ENCODE results near the gene WASHC1.
"Not testable (repeated sequence)": the region's sequence is repeated elsewhere in the genome, so short reads cannot be mapped to it uniquely, and the experiment has no call there.

The WASHC1 gene

GRCh38 chr9:29356-29755, at the start of gene WASHC1:
Gene WASHC1, minus strand, starts transcription at chr9:29456. Its CDS starts 4,457 bp downstream, at chr9:24999.
- ATAC-seq (ENCODE audit: insufficient read depth, low read depth); H3K9me3 ChIP-seq (ENCODE audit: insufficient read depth, low read length, severe bottlenecking); H2AFZ ChIP-seq (ENCODE audit: low read depth, low read length); H3K27me3 ChIP-seq (ENCODE audit: insufficient read depth, low read length, poor library complexity); DNase-seq; H3K4me1 ChIP-seq (ENCODE audit: insufficient read depth, low read length); H3K27ac ChIP-seq (ENCODE audit: low read length); H3K36me3 ChIP-seq (ENCODE audit: insufficient read depth, low read length); H3K79me2 ChIP-seq (ENCODE audit: insufficient read depth, low read length); H3K4me2 ChIP-seq (ENCODE audit: insufficient read depth, low read length); H4K20me1 ChIP-seq (ENCODE audit: insufficient read depth, low read length): not testable (repeated sequence)
- Histone ChIP-seq H3K9ac (ENCODE audit: low read depth, low read length) (peak within 1 kb of the TSS; percentile 39; the same call in 1 of the 2 replicates), H3K4me3 (ENCODE audit: low read depth in 1 of 2, low read length in 2 of 2) (peak within 1 kb of the TSS in 1 of 2 experiments; percentile 54; a peak in 2 of 4 replicates)

GRCh38 chr9:78333-78732, 49.1 kb upstream of the WASHC1 start:
- not testable (repeated sequence) for DNase-seq; ATAC-seq (ENCODE audit: insufficient read depth, low read depth); H3K9me3 ChIP-seq (ENCODE audit: insufficient read depth, low read length, severe bottlenecking); H3K9ac ChIP-seq (ENCODE audit: low read depth, low read length); H3K27ac ChIP-seq (ENCODE audit: low read length); H2AFZ ChIP-seq (ENCODE audit: low read depth, low read length); H3K4me1 ChIP-seq (ENCODE audit: insufficient read depth, low read length); H3K27me3 ChIP-seq (ENCODE audit: insufficient read depth, low read length, poor library complexity); H3K79me2 ChIP-seq (ENCODE audit: insufficient read depth, low read length); H3K4me2 ChIP-seq (ENCODE audit: insufficient read depth, low read length); H3K36me3 ChIP-seq (ENCODE audit: insufficient read depth, low read length); H4K20me1 ChIP-seq (ENCODE audit: insufficient read depth, low read length); H3K4me3 ChIP-seq (ENCODE audit: low read depth in 1 of 2, low read length in 2 of 2)

- not testable (repeated sequence) for H3K79me2 ChIP-seq (ENCODE audit: insufficient read depth, low read length); H3K4me2 ChIP-seq (ENCODE audit: insufficient read depth, low read length); H3K27ac ChIP-seq (ENCODE audit: low read length); H3K36me3 ChIP-seq (ENCODE audit: insufficient read depth, low read length); H3K4me3 ChIP-seq (ENCODE audit: low read depth in 1 of 2, low read length in 2 of 2); DNase-seq; H3K9ac ChIP-seq (ENCODE audit: low read depth, low read length); H3K27me3 ChIP-seq (ENCODE audit: insufficient read depth, low read length, poor library complexity); H4K20me1 ChIP-seq (ENCODE audit: insufficient read depth, low read length); H3K9me3 ChIP-seq (ENCODE audit: insufficient read depth, low read length, severe bottlenecking); ATAC-seq (ENCODE audit: insufficient read depth, low read depth); H2AFZ ChIP-seq (ENCODE audit: low read depth, low read length); H3K4me1 ChIP-seq (ENCODE audit: insufficient read depth, low read length)
These were observed 47.1 kb upstream of the WASHC1 start for GRCh38 chr9:76389-76788.

GRCh38 chr9:73900-74525, 44.8 kb upstream of the WASHC1 start:
- not testable (repeated sequence) for H4K20me1 ChIP-seq (ENCODE audit: insufficient read depth, low read length); H2AFZ ChIP-seq (ENCODE audit: low read depth, low read length); H3K4me1 ChIP-seq (ENCODE audit: insufficient read depth, low read length); H3K4me2 ChIP-seq (ENCODE audit: insufficient read depth, low read length); H3K27me3 ChIP-seq (ENCODE audit: insufficient read depth, low read length, poor library complexity); H3K79me2 ChIP-seq (ENCODE audit: insufficient read depth, low read length); H3K9me3 ChIP-seq (ENCODE audit: insufficient read depth, low read length, severe bottlenecking); ATAC-seq (ENCODE audit: insufficient read depth, low read depth); H3K4me3 ChIP-seq (ENCODE audit: low read depth in 1 of 2, low read length in 2 of 2); DNase-seq; H3K9ac ChIP-seq (ENCODE audit: low read depth, low read length); H3K36me3 ChIP-seq (ENCODE audit: insufficient read depth, low read length); H3K27ac ChIP-seq (ENCODE audit: low read length)

GRCh38 chr9:73076-73899, 44.0 kb upstream of the WASHC1 start:
- H3K9ac ChIP-seq (ENCODE audit: low read depth, low read length); H3K4me3 ChIP-seq (ENCODE audit: low read depth in 1 of 2, low read length in 2 of 2); H3K27ac ChIP-seq (ENCODE audit: low read length); H3K36me3 ChIP-seq (ENCODE audit: insufficient read depth, low read length); H3K4me1 ChIP-seq (ENCODE audit: insufficient read depth, low read length); H4K20me1 ChIP-seq (ENCODE audit: insufficient read depth, low read length); H3K79me2 ChIP-seq (ENCODE audit: insufficient read depth, low read length); H3K27me3 ChIP-seq (ENCODE audit: insufficient read depth, low read length, poor library complexity); H3K4me2 ChIP-seq (ENCODE audit: insufficient read depth, low read length); DNase-seq; H3K9me3 ChIP-seq (ENCODE audit: insufficient read depth, low read length, severe bottlenecking); H2AFZ ChIP-seq (ENCODE audit: low read depth, low read length); ATAC-seq (ENCODE audit: insufficient read depth, low read depth): not testable (repeated sequence)

GRCh38 chr9:63031-63629, 33.9 kb upstream of the WASHC1 start:
- not testable (repeated sequence) for H3K4me1 ChIP-seq (ENCODE audit: insufficient read depth, low read length); H3K9me3 ChIP-seq (ENCODE audit: insufficient read depth, low read length, severe bottlenecking); H3K79me2 ChIP-seq (ENCODE audit: insufficient read depth, low read length); H4K20me1 ChIP-seq (ENCODE audit: insufficient read depth, low read length); H3K36me3 ChIP-seq (ENCODE audit: insufficient read depth, low read length); H3K27me3 ChIP-seq (ENCODE audit: insufficient read depth, low read length, poor library complexity)
- Histone ChIP-seq H3K9ac (ENCODE audit: low read depth, low read length) (0 out of 2 replicates have a peak overlapping the region, but pooled peaks have one; percentile 21), H3K4me2 (ENCODE audit: insufficient read depth, low read length) (peak overlapping the region; percentile 53), H2AFZ (ENCODE audit: low read depth, low read length) (peak overlapping the region; percentile 65), H3K27ac (ENCODE audit: low read length) (peak overlapping the region; percentile 76), H3K4me3 (ENCODE audit: low read depth in 1 of 2, low read length in 2 of 2) (peak overlapping the region in 1 of 2 experiments; percentile 44; a peak in 1 of 4 replicates)
- DNase-seq = peak; percentile 78
- peak; percentile 91 for ATAC-seq (ENCODE audit: insufficient read depth, low read depth)

GRCh38 chr9:52678-53077, 23.4 kb upstream of the WASHC1 start:
- H4K20me1 ChIP-seq (ENCODE audit: insufficient read depth, low read length); DNase-seq; H3K27ac ChIP-seq (ENCODE audit: low read length); H3K9ac ChIP-seq (ENCODE audit: low read depth, low read length); ATAC-seq (ENCODE audit: insufficient read depth, low read depth); H3K79me2 ChIP-seq (ENCODE audit: insufficient read depth, low read length); H3K27me3 ChIP-seq (ENCODE audit: insufficient read depth, low read length, poor library complexity); H3K36me3 ChIP-seq (ENCODE audit: insufficient read depth, low read length); H2AFZ ChIP-seq (ENCODE audit: low read depth, low read length); H3K4me3 ChIP-seq (ENCODE audit: low read depth in 1 of 2, low read length in 2 of 2); H3K4me2 ChIP-seq (ENCODE audit: insufficient read depth, low read length); H3K9me3 ChIP-seq (ENCODE audit: insufficient read depth, low read length, severe bottlenecking); H3K4me1 ChIP-seq (ENCODE audit: insufficient read depth, low read length): not testable (repeated sequence)

Data from DND-41 (cell line).